ELF-1 (cell line): ENCODE results near the gene CMTR1.

Experiments
- DNase-seq: peaks from one replicate; pipeline ENCODE4 v3.0.0-alpha.2; 2016; ENCODE audit warnings: low read depth, low spot score

CMTR1 gene

GRCh38 chr6:37512400-37513011 lies 79.5 kb downstream of the CMTR1 start:
- DNase-seq = peak; percentile 89

GRCh38 chr6:37513155-37513554 lies 80.1 kb downstream of the CMTR1 start:
- no peak for DNase-seq

GRCh38 chr6:37513576-37513975 lies 80.6 kb downstream of the CMTR1 start:
- no peak for DNase-seq

- no peak for DNase-seq
Measured at GRCh38 chr6:37514321-37514771, 81.3 kb downstream of the CMTR1 start.

GRCh38 chr6:37514837-37515236 lies 81.8 kb downstream of the CMTR1 start:
- peak; percentile 73 for DNase-seq

GRCh38 chr6:37515712-37516075 lies 82.7 kb downstream of the CMTR1 start:
- DNase-seq = no peak

- DNase-seq = peak; percentile 50
Measured at GRCh38 chr6:37516076-37516919, 83.3 kb downstream of the CMTR1 start.

- DNase-seq = no peak
Measured at GRCh38 chr6:37516920-37517405, 83.9 kb downstream of the CMTR1 start.

- DNase-seq = no peak
Measured at GRCh38 chr6:37517411-37517812, 84.4 kb downstream of the CMTR1 start.

GRCh38 chr6:37518116-37518515 lies 85.1 kb downstream of the CMTR1 start:
- no peak for DNase-seq

- DNase-seq = no peak
Measured at GRCh38 chr6:37519461-37519860, 86.4 kb downstream of the CMTR1 start.

- no peak for DNase-seq
Measured at GRCh38 chr6:37520926-37521325, 87.9 kb downstream of the CMTR1 start.

GRCh38 chr6:37521674-37522073 lies 88.7 kb downstream of the CMTR1 start:
- no peak for DNase-seq

GRCh38 chr6:37522836-37523235 lies 89.8 kb downstream of the CMTR1 start:
- no peak for DNase-seq

- no peak for DNase-seq
Measured at GRCh38 chr6:37523412-37523811, 90.4 kb downstream of the CMTR1 start.

- no peak for DNase-seq
Measured at GRCh38 chr6:37524025-37524969, 91.3 kb downstream of the CMTR1 start.

GRCh38 chr6:37524970-37525318 lies 91.9 kb downstream of the CMTR1 start:
- no peak for DNase-seq

GRCh38 chr6:37525460-37526357 lies 92.7 kb downstream of the CMTR1 start:
- DNase-seq = peak; percentile 62

GRCh38 chr6:37528541-37528940 lies 95.5 kb downstream of the CMTR1 start:
- DNase-seq = no peak

GRCh38 chr6:37530297-37530696 lies 97.3 kb downstream of the CMTR1 start:
- no peak for DNase-seq

- no peak for DNase-seq
Measured at GRCh38 chr6:37531026-37531425, 98.0 kb downstream of the CMTR1 start.
